Measurements from ENCODE around the gene CDH22. TPM values are rescaled to one million over a fixed set of nuclear protein-coding genes. Genes with fewer than 3 reads are reported as not detected.

CDH22 gene
- total RNA-seq, 1 experiment from 2014 or later, result not detected

- no peak overlapping the region for H3K4me3 ChIP-seq (ENCODE audit: low read depth, low read length, poor library complexity, severe bottlenecking)
- CTCF ChIA-PET, result no interaction called here
- intact Hi-C loops (cut with micrococcal nuclease; ENCODE audit: unreplicated experiment), result no loop called here
- POLR2A ChIA-PET (ENCODE audit: low non-redundant PET), result no interaction called here
- peak; percentile 21 for DNase-seq (ENCODE audit: low spot score)
- no peaks in the 10 kb centered on the region for H3K9me3 ChIP-seq (ENCODE audit: low read depth, low read length, poor library complexity, severe bottlenecking)
- BruUV-seq (replicated peaks), result no TSS peak
- H3K27me3 ChIP-seq (replicated peaks; ENCODE audit: insufficient read depth, low read depth, low read length, poor library complexity), result peaks cover 10% of the 10 kb centered on the region
- H3K36me3 ChIP-seq (ENCODE audit: insufficient read depth, low read length, poor library complexity, severe bottlenecking), result no peaks in the 10 kb centered on the region
- no peak for TF ChIP-seq EZH2 (IDR thresholded peaks at IDR 0.05; ENCODE audit: borderline replicate concordance, low read depth, low read length, poor library complexity, severe bottlenecking)
- TF ChIP-seq, protein P1, sequence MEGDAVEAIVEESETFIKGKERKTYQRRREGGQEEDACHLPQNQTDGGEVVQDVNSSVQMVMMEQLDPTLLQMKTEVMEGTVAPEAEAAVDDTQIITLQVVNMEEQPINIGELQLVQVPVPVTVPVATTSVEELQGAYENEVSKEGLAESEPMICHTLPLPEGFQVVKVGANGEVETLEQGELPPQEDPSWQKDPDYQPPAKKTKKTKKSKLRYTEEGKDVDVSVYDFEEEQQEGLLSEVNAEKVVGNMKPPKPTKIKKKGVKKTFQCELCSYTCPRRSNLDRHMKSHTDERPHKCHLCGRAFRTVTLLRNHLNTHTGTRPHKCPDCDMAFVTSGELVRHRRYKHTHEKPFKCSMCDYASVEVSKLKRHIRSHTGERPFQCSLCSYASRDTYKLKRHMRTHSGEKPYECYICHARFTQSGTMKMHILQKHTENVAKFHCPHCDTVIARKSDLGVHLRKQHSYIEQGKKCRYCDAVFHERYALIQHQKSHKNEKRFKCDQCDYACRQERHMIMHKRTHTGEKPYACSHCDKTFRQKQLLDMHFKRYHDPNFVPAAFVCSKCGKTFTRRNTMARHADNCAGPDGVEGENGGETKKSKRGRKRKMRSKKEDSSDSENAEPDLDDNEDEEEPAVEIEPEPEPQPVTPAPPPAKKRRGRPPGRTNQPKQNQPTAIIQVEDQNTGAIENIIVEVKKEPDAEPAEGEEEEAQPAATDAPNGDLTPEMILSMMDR (conservative IDR thresholded peaks at IDR 0.05; ENCODE audit: low read depth, low read length), result no peak
- H3K27ac ChIP-seq (ENCODE audit: low read depth, low read length, poor library complexity, severe bottlenecking), result no peak overlapping the region
- no peaks in the 10 kb centered on the region for H3K4me1 ChIP-seq (ENCODE audit: insufficient read depth, low read length, poor library complexity, severe bottlenecking)
Observed at GRCh38 chr20:46199198-46199597, 109.1 kb downstream of the CDH22 start.

GRCh38 chr20:46196990-46197389 lies 111.3 kb downstream of the CDH22 start:
- no peak for TF ChIP-seq EZH2 (IDR thresholded peaks at IDR 0.05; ENCODE audit: borderline replicate concordance, low read depth, low read length, poor library complexity, severe bottlenecking)
- TF ChIP-seq, protein P1 (conservative IDR thresholded peaks at IDR 0.05; ENCODE audit: low read depth, low read length), result no peak
- H3K4me3 ChIP-seq (ENCODE audit: low read depth, low read length, poor library complexity, severe bottlenecking), result no peak overlapping the region
- ChIA-PET POLR2A (ENCODE audit: low non-redundant PET) (no interaction called here), CTCF (no interaction called here)
- H3K4me1 ChIP-seq (ENCODE audit: insufficient read depth, low read length, poor library complexity, severe bottlenecking), result no peaks in the 10 kb centered on the region
- no TSS peak for BruUV-seq (replicated peaks)
- no peaks in the 10 kb centered on the region for H3K9me3 ChIP-seq (ENCODE audit: low read depth, low read length, poor library complexity, severe bottlenecking)
- intact Hi-C loops (cut with micrococcal nuclease; ENCODE audit: unreplicated experiment), result no loop called here
- DNase-seq (ENCODE audit: low spot score), result no peak
- H3K27ac ChIP-seq (ENCODE audit: low read depth, low read length, poor library complexity, severe bottlenecking), result no peak overlapping the region
- no peaks in the 10 kb centered on the region for H3K36me3 ChIP-seq (ENCODE audit: insufficient read depth, low read length, poor library complexity, severe bottlenecking)
- H3K27me3 ChIP-seq (replicated peaks; ENCODE audit: insufficient read depth, low read depth, low read length, poor library complexity), result no peaks in the 10 kb centered on the region

DNA sequence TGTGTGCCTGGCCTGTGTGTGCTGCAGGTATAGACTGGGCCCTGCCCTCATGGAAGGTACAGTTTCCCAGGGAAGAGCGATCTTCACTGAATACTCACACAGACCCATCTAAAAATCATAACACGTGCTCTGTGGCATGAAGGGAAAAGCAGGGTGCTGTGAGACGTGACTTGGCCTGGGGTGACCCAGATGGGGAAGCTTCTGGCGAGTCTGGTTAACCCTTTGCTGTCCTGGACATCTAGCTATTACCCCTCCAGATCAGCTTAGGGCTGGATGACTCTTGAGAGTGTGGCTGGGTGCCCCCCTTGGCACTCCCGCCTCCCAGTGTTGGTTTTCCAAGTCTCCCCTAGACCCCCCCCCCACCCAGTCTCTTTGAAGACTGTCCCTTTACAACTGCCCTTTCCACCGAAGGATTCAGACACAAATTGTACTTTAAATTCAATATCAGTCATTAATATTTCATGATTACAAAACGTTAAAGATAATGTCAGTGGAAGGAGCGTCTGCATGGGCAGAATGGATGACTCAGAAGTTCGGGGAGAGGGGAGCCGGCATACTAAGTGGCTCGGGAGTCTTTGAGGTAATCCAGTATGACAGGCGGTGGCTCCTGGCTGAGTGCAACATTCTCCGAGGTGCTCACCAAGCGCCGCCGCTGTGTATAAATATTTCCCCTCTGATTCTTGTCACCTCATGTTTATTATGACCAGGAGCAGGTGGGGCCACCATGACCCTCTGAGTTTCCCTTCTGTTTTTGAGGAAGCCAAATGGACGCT lies 112.8 kb downstream of the CDH22 start:
- Histone ChIP-seq H3K36me3 (ENCODE audit: insufficient read depth, low read length, poor library complexity, severe bottlenecking) (no peaks in the 10 kb centered on the region), H3K4me1 (ENCODE audit: insufficient read depth, low read length, poor library complexity, severe bottlenecking) (no peaks in the 10 kb centered on the region), H3K27ac (ENCODE audit: low read depth, low read length, poor library complexity, severe bottlenecking) (no peak overlapping the region), H3K9me3 (ENCODE audit: low read depth, low read length, poor library complexity, severe bottlenecking) (no peaks in the 10 kb centered on the region), H3K4me3 (ENCODE audit: low read depth, low read length, poor library complexity, severe bottlenecking) (no peak overlapping the region), H3K27me3 (replicated peaks; ENCODE audit: insufficient read depth, low read depth, low read length, poor library complexity) (no peaks in the 10 kb centered on the region)
- BruUV-seq (replicated peaks), result no TSS peak
- ChIA-PET POLR2A (ENCODE audit: low non-redundant PET) (no interaction called here), CTCF (no interaction called here)
- DNase-seq (ENCODE audit: low spot score), result no peak
- TF ChIP-seq, protein P1 (conservative IDR thresholded peaks at IDR 0.05; ENCODE audit: low read depth, low read length), result no peak
- no peak for TF ChIP-seq EZH2 (IDR thresholded peaks at IDR 0.05; ENCODE audit: borderline replicate concordance, low read depth, low read length, poor library complexity, severe bottlenecking)
- intact Hi-C loops (cut with micrococcal nuclease; ENCODE audit: unreplicated experiment), result no loop called here

Data from A673 (cell line).